H9 (cell line): Measurements from ENCODE around the gene PRRX2. TPM values are rescaled to one million over a fixed set of nuclear protein-coding genes. Genes with fewer than 3 reads are reported as not detected.

Experiments
- DNase-seq: peaks from one replicate; pipeline ENCODE4 v3.0.0-alpha.2; 2017
- H2AFZ ChIP-seq: one replicate; pipeline ENCODE4 v1.6.1; 2013; ENCODE audit warnings: mild to moderate bottlenecking, low read length, control low read depth, moderate library complexity
- H2AK5ac ChIP-seq: 2 replicates; pipeline ENCODE4 v1.6.1; 2013; ENCODE audit warnings: low read length, control low read depth, mixed read lengths; ENCODE audit not compliant: insufficient read length
- H2BK120ac ChIP-seq: one replicate; pipeline ENCODE4 v1.6.1; 2013; ENCODE audit warnings: low read depth, mild to moderate bottlenecking, low read length, control low read depth, inconsistent platforms; ENCODE audit not compliant: poor library complexity, severe bottlenecking
- H2BK12ac ChIP-seq: 2 replicates; pipeline ENCODE4 v1.6.1; 2013; ENCODE audit warnings: low read length, control low read depth, mixed read lengths, low read depth; ENCODE audit not compliant: insufficient read length
- H2BK15ac ChIP-seq: 2 replicates; pipeline ENCODE4 v1.6.1; 2013; ENCODE audit warnings: low read depth, low read length, control low read depth
- H2BK20ac ChIP-seq: one replicate; pipeline ENCODE4 v1.6.1; 2013; ENCODE audit warnings: low read depth, mild to moderate bottlenecking, low read length, control low read depth, inconsistent platforms; ENCODE audit not compliant: poor library complexity, severe bottlenecking
- H2BK5ac ChIP-seq: 2 replicates; pipeline ENCODE4 v1.6.1; 2013; ENCODE audit warnings: low read length, control low read depth, mixed read lengths; ENCODE audit not compliant: insufficient read length
- H3K14ac ChIP-seq: 2 replicates; pipeline ENCODE4 v1.6.1; 2013; ENCODE audit warnings: low read length, control low read depth; ENCODE audit not compliant: insufficient read depth
- H3K18ac ChIP-seq: 2 replicates; pipeline ENCODE4 v1.6.1; 2013; ENCODE audit warnings: low read depth, mild to moderate bottlenecking, mixed read lengths, low read length, control low read depth; ENCODE audit not compliant: insufficient read length
- H3K23ac ChIP-seq: 2 replicates; pipeline ENCODE4 v1.6.1; 2013; ENCODE audit warnings: low read length, control low read depth, mixed read lengths, low read depth; ENCODE audit not compliant: insufficient read length
- H3K23me2 ChIP-seq: 2 replicates; pipeline ENCODE4 v1.6.1; 2013; ENCODE audit warnings: low read depth, mild to moderate bottlenecking, mixed read lengths, low read length, control low read depth; ENCODE audit not compliant: insufficient read length, poor library complexity, severe bottlenecking
- H3K27ac ChIP-seq: 2 replicates; pipeline ENCODE4 v1.5.1; 2013; ENCODE audit warnings: low read length, control low read depth, mixed read lengths, low read depth; ENCODE audit not compliant: insufficient read length
- H3K27me3 ChIP-seq: 2 replicates; pipeline ENCODE4 v1.6.1; 2013; ENCODE audit warnings: low read length, control low read depth, inconsistent platforms; ENCODE audit not compliant: insufficient read depth
- H3K4ac ChIP-seq: 2 replicates; pipeline ENCODE4 v1.6.1; 2013; ENCODE audit warnings: low read depth, mild to moderate bottlenecking, control low read depth, inconsistent platforms, low read length, moderate library complexity
- H3K4me1 ChIP-seq: 2 replicates; pipeline ENCODE4 v1.6.1; 2013; ENCODE audit warnings: low read length, control low read depth, inconsistent platforms; ENCODE audit not compliant: insufficient read depth
- H3K4me2 ChIP-seq: 2 replicates; pipeline ENCODE4 v1.6.1; 2013; ENCODE audit warnings: low read length, control low read depth, mixed read lengths; ENCODE audit not compliant: insufficient read length, insufficient read depth
- H3K56ac ChIP-seq: 2 replicates; pipeline ENCODE4 v1.6.1; 2013; ENCODE audit warnings: low read depth, mild to moderate bottlenecking, mixed read lengths, low read length, control low read depth; ENCODE audit not compliant: insufficient read length
- H3K79me1 ChIP-seq: 2 replicates; pipeline ENCODE4 v1.6.1; 2013; ENCODE audit warnings: low read depth, mild to moderate bottlenecking, moderate library complexity, low read length, control low read depth, inconsistent platforms; ENCODE audit not compliant: insufficient read depth, poor library complexity, severe bottlenecking
- H3K79me2 ChIP-seq: 2 replicates; pipeline ENCODE4 v1.6.1; 2013; ENCODE audit warnings: low read length, control low read depth, inconsistent platforms; ENCODE audit not compliant: insufficient read depth
- H3K9ac ChIP-seq: 2 replicates; pipeline ENCODE4 v1.6.1; 2013; ENCODE audit warnings: low read length, control low read depth, mixed read lengths; ENCODE audit not compliant: insufficient read length; ENCODE audit errors: extremely low read depth
- H3K9me3 ChIP-seq: one replicate; pipeline ENCODE4 v1.6.1; 2013; ENCODE audit warnings: low read depth, low read length, inconsistent platforms; ENCODE audit not compliant: control insufficient read depth
- H3T11ph ChIP-seq: one replicate; pipeline ENCODE4 v1.6.1; 2013; ENCODE audit warnings: mild to moderate bottlenecking, low read length, control low read depth, inconsistent platforms
- H4K20me1 ChIP-seq: one replicate; pipeline ENCODE4 v1.6.1; 2013; ENCODE audit not compliant: control insufficient read depth, insufficient read length, insufficient read depth
- H4K5ac ChIP-seq: 2 replicates; pipeline ENCODE4 v1.6.1; 2013; ENCODE audit warnings: low read depth, mild to moderate bottlenecking, mixed read lengths, low read length, control low read depth; ENCODE audit not compliant: insufficient read length
- H4K8ac ChIP-seq: replicated peaks from 2 replicates; pipeline ENCODE4 v1.6.1; 2013; ENCODE audit warnings: low read length, control low read depth, mixed read lengths, low read depth; ENCODE audit not compliant: insufficient read length
- H4K91ac ChIP-seq: 2 replicates; pipeline ENCODE4 v1.6.1; 2013; ENCODE audit warnings: low read depth, mild to moderate bottlenecking, moderate library complexity, mixed read lengths, low read length, control low read depth; ENCODE audit not compliant: insufficient read length
- H3K27ac Mint-ChIP-seq, 3 experiments: 2 replicates in 2 of 3; 3 replicates in 1 of 3; pipeline ENCODE4 v1.8.0; 2020 to 2021; ENCODE audit warnings: mixed read lengths in 3 of 3, mild to moderate bottlenecking in 1 of 3, moderate library complexity in 1 of 3
- H3K27me3 Mint-ChIP-seq: 2 replicates; pipeline ENCODE4 v1.8.0; 2021; ENCODE audit warnings: low read depth, mild to moderate bottlenecking, moderate library complexity, mixed read lengths
- H3K36me3 Mint-ChIP-seq, 3 experiments: 2 replicates in 2 of 3; 3 replicates in 1 of 3; pipeline ENCODE4 v1.8.0; 2020 to 2021; ENCODE audit warnings: low read depth in 3 of 3, mixed read lengths in 3 of 3; ENCODE audit not compliant: insufficient read depth in 1 of 3
- H3K4me1 Mint-ChIP-seq, 2 experiments: 2 replicates each; pipeline ENCODE4 v1.8.0; 2020; ENCODE audit warnings: mixed read lengths in 2 of 2
- H3K4me3 Mint-ChIP-seq, 2 experiments: 2 replicates in 1 of 2; 3 replicates in 1 of 2; pipeline ENCODE4 v1.8.0; 2020 to 2021; ENCODE audit warnings: mild to moderate bottlenecking in 2 of 2, mixed read lengths in 2 of 2, moderate library complexity in 1 of 2
- H3K9me3 Mint-ChIP-seq, 2 experiments: 2 replicates in 1 of 2; 3 replicates in 1 of 2; pipeline ENCODE4 v1.8.0; 2020; ENCODE audit warnings: mild to moderate bottlenecking in 2 of 2, mixed read lengths in 2 of 2, moderate library complexity in 1 of 2
- WGBS: extraction: QIAGEN DNeasy Blood & Tissue Kit; methylation state at CpG from one replicate; pipeline ENCODE4 v1.1.7; 2013; ENCODE audit warnings: missing lambda C conversion rate, low lambda C conversion rate, mixed read lengths; ENCODE audit not compliant: insufficient read length; ENCODE audit errors: extremely low coverage; 5-methylcytosine and 5-hydroxymethylcytosine counted together
- total RNA-seq: library from RNA; stranded (reverse); gene quantifications from 2 replicates; pipeline ENCODE4 v1.2.1, GENCODE V29; 2021
- TF ChIP-seq, protein P1 (sequence below): fragments of 200-600 bp; sonication (generic); conservative IDR thresholded peaks from 3 replicates; pipeline ENCODE4 v1.8.0; 2021; ENCODE audit warnings: antibody characterized with exemption, mild to moderate bottlenecking

The PRRX2 gene
- total RNA-seq, 1 experiment from 2014 or later, result 3.9 TPM

DNA sequence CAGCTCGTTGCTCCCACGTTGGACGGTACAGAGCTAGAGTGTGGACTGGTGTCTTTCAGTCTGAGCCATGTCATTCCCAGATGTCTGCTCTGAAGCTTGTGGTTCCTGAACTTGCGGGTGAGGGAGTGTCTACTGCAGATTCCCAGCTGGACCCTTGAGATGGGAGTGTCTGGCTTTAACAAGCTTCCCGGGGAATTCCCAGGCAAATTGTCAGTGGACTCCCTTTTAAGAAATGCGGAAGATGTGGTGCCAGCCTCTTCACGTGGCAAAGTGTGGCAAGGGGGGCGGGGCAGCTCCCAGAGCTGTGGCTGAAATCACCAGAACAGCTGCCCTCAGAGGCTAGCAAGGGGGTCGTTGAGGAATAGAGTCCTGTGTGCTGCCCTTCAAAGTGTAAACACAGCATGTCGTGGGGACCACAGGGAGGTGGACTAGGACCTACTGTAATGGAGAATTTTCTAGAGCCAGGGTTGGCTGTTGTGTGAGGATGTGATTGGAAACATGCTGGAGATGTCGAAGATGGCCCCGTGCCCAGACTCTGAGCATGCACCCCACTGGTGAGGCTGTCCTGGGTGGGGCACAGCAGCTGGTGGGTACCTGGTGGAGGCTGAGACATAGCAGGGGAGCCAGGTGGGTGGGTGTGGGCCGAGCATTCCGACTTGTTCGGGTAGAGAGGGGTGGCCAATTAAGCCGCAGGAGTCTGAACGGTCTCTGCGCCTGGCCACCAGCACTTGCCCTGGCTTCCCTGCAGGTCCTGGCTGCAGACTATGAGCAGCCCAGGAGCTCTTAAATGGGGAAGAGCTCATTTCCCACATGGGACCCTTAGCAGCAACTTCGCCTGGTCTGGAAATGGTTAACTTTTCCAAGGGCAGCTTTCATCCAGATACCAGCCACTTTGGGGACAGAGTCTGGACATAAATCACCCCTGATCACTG lies 37.4 kb downstream of the PRRX2 start:
- Mint-ChIP-seq H3K9me3 (no peaks in the 10 kb centered on the region; a peak in 1 of 5 replicates), H3K4me3 (no peak overlapping the region), H3K36me3 (no peaks in the 10 kb centered on the region), H3K4me1 (peaks cover 0 to 11% of the 10 kb centered on the region in 2 experiments; a peak in 2 of 4 replicates), H3K27ac (no peak overlapping the region), H3K27me3 (peaks cover 21% of the 10 kb centered on the region)
- Histone ChIP-seq H3K23ac (no peak overlapping the region), H3K23me2 (peaks cover 1% of the 10 kb centered on the region), H4K91ac (no peak overlapping the region), H4K5ac (no peak overlapping the region), H3K79me2 (no peaks in the 10 kb centered on the region), H3K9me3 (no peaks in the 10 kb centered on the region), H3K4me2 (no peak overlapping the region), H3K18ac (no peak overlapping the region), H3K79me1 (no peaks in the 10 kb centered on the region), H3K27me3 (no peaks in the 10 kb centered on the region), H2BK120ac (no peak overlapping the region), H2AK5ac (no peak overlapping the region), H3K56ac (no peak overlapping the region), H3K4ac (no peak overlapping the region), H2BK15ac (no peak overlapping the region), H3K4me1 (no peaks in the 10 kb centered on the region), H2BK12ac (no peak overlapping the region), H2AFZ (no peak overlapping the region), H3K27ac (no peak overlapping the region), H4K8ac (no peak overlapping the region), H3T11ph (no peak overlapping the region), H3K9ac (no peak overlapping the region), H2BK5ac (no peak overlapping the region), H3K14ac (no peak overlapping the region), H4K20me1 (no peaks in the 10 kb centered on the region), H2BK20ac (no peak overlapping the region)
- TF ChIP-seq, protein P1, sequence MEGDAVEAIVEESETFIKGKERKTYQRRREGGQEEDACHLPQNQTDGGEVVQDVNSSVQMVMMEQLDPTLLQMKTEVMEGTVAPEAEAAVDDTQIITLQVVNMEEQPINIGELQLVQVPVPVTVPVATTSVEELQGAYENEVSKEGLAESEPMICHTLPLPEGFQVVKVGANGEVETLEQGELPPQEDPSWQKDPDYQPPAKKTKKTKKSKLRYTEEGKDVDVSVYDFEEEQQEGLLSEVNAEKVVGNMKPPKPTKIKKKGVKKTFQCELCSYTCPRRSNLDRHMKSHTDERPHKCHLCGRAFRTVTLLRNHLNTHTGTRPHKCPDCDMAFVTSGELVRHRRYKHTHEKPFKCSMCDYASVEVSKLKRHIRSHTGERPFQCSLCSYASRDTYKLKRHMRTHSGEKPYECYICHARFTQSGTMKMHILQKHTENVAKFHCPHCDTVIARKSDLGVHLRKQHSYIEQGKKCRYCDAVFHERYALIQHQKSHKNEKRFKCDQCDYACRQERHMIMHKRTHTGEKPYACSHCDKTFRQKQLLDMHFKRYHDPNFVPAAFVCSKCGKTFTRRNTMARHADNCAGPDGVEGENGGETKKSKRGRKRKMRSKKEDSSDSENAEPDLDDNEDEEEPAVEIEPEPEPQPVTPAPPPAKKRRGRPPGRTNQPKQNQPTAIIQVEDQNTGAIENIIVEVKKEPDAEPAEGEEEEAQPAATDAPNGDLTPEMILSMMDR, result no peak
- no peak for DNase-seq
- no CpG with 5 or more reads among the region's 19 CpGs for WGBS
